Sciatic nerve (tissue), 2 donors: ENCODE measurements around the gene PTPRG. TPM values are rescaled to one million over a fixed set of nuclear protein-coding genes. Genes with fewer than 3 reads are reported as not detected.

Source experiments
- ATAC-seq: fragments of 200-7000 bp; cut with Tn5 transposase; one replicate; pipeline ENCODE4 v1.9.1; 2020; ENCODE audit warnings: mild to moderate bottlenecking, moderate library complexity
- DNase-seq: peaks from one replicate; pipeline ENCODE4 v3.0.0-alpha.2; 2020; ENCODE audit warnings: low spot score
- intact Hi-C: fragments of 100-400 bp; cut with DNase I; formaldehyde crosslinking; loops from one replicate; pipeline ENCODE4 v1.14.2; 2022
- total RNA-seq: library from RNA; stranded (reverse); fragmentation: NEBNext Ultra II Directional; extraction: Animal tissue kit (Norgen Biotek cat#: 25700); gene quantifications from one replicate; pipeline ENCODE4 v1.2.1, GENCODE V29; 2021
- donor health status: DM: no; HTN: no; CAD: no.
- donor health status: DM: no; HTN: no; CAD: no.

PTPRG gene
- total RNA-seq, 1 donor from 2014 or later: 67.7 TPM

GRCh38 chr3:62051506-62051905 lies 490.1 kb downstream of the PTPRG start:
- intact Hi-C loops: no loop called here
- ATAC-seq (no peak), DNase-seq (no peak)

- DNase-seq: no peak
- intact Hi-C loops: no loop called here
- ATAC-seq: no peak
Measured at GRCh38 chr3:62052331-62052730, 491.0 kb downstream of the PTPRG start.

- DNase-seq (no peak), ATAC-seq (no peak)
- intact Hi-C loops: no loop called here
Measured at GRCh38 chr3:62056658-62057057, 495.3 kb downstream of the PTPRG start.

GRCh38 chr3:62057339-62058047 lies 496.1 kb downstream of the PTPRG start:
- intact Hi-C loops: no loop called here
- DNase-seq: no peak
- no peak for ATAC-seq

GRCh38 chr3:62065985-62066693 lies 504.8 kb downstream of the PTPRG start:
- intact Hi-C loops: no loop called here
- DNase-seq (no peak), ATAC-seq (no peak)

- DNase-seq (no peak), ATAC-seq (no peak)
- intact Hi-C loops: no loop called here
Measured at GRCh38 chr3:62068337-62068736, 507.0 kb downstream of the PTPRG start.

DNA sequence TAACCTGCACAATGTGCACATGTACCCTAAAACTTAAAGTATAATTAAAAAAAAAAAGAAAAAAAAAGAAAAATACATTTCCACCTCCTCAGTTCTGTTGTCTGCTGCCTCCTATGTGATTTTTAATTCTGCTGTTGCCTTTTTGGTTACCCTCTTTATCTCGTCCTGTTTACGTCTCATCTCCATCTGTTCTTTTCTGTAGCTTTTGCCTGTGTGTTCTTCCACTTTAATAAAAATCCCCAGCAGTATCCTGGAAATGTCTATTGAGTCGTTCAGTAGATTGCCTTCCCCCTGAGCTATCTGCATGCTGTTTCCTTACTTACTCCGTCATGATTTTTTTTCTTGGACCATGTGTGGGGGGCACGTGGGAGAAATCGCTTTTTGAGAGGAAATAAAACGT lies 509.5 kb downstream of the PTPRG start:
- ATAC-seq: no peak
- intact Hi-C loops: no loop called here
- no peak for DNase-seq

GRCh38 chr3:62073038-62073437 lies 511.7 kb downstream of the PTPRG start:
- intact Hi-C loops: no loop called here
- DNase-seq: no peak
- ATAC-seq: no peak

- intact Hi-C loops: no loop called here
- ATAC-seq (no peak), DNase-seq (no peak)
Measured at GRCh38 chr3:62084558-62084957, 523.2 kb downstream of the PTPRG start.

DNA sequence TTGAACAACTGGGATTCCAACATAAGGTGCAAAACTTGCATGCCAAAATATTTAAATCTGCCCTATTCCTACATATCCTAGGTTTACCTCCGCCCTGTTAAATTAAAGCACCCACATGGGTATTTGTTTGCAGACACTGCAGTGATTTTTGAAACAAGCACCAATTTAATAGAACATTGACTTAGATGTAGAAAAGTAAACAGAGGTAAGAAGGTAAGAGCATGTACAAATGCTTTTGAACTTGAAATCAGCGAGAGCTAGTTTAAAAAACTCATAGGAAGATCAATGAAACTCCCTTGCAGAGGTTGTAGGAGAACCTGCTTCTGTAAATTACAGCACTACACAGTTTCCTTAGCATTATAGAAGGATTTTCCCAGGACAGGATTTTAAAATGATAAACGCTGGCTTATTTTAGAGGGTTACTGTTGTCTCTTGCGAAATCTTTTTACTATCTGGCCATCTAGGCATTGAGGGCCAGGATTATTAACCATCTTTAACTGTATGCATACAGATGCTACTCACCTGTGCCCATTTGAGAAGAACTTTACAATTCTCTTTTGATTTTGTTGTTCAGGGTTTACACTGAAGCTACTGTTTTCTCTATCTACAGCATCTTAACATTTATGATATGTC lies 527.2 kb downstream of the PTPRG start:
- no peak for DNase-seq
- ATAC-seq: no peak
- intact Hi-C loops: no loop called here

DNA sequence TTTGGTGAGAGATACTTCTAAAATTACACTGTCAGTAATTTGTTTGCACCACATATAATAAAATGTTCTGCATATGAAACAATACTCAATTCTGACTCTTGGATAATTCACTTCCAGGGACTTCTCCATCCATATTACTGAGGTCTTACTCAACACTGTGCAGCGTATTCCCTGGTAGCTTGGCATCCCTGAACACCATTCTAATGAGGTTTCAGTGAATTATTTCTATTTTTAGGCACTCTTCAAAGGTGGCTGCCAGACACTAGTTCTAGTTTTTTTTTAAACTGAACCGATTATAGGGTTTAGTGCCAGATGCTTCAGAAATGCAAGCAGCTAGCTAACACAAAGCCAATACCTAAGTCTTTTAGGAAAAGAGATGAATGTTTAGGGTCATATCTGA lies 528.7 kb downstream of the PTPRG start:
- DNase-seq (no peak), ATAC-seq (no peak)
- intact Hi-C loops: no loop called here

DNA sequence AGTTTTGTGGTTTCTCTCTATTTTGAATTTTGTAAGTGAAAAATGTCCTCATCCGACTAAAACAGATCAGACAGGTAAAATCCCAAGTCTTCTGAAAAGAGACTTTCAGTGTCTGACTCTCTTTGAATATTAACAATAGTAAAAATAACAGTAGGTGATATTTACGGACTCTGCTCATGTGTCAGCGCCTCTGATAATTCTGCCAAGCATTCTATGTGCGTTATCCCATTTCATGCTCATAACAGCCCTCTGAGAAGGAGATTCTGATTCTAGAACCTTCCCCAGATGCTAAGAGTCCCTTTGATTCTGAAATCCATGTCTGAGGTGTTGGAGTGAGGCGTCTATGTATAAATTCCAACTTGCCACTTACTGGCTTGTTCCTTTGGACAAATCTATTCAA lies 529.1 kb downstream of the PTPRG start:
- ATAC-seq (no peak), DNase-seq (no peak)
- intact Hi-C loops: no loop called here

DNA sequence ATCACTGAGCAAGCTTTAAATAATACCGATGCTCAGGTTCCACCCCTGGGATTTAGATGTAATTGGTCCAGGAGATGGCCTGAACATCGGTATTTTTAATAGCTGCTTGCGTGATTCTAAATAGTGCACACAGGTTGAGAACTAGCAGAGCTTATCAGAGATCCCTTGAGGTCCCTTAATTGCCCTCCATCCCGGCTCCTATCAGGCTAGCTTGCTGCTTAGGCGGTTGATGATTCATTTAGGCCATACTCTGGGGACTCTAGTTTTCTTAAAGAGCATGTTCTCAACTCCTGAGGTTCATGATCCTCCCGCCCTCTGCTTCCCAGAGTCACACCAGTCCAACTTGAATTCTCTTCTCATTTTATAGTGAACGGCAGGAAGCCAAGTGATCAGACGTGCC lies 531.7 kb downstream of the PTPRG start:
- DNase-seq: no peak
- intact Hi-C loops: no loop called here
- ATAC-seq: no peak

GRCh38 chr3:62094461-62094860 lies 533.1 kb downstream of the PTPRG start:
- no peak for DNase-seq
- ATAC-seq: no peak
- intact Hi-C loops: no loop called here

DNA sequence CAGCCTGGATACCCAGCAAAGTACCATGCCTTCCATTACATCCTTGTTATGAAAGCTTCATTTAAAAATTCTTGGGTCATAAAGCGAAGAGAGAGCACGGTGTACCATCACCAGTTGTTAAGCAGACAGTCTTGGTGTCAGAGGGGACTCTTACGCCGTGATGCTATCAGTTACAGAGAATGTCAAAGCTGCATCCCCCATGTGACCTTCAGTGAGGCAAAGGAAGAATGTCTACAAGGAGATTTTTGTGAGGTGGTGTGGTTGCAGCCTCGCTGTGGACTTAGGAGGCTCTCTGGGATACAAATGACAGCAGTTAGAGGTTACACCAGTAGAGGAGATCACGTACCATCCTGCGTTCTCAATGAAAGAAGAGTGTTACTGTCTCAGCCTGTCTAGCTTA lies 533.7 kb downstream of the PTPRG start:
- ATAC-seq: no peak
- intact Hi-C loops: no loop called here
- DNase-seq: no peak

- ATAC-seq (no peak), DNase-seq (no peak)
- intact Hi-C loops: no loop called here
Measured at GRCh38 chr3:62095756-62096155, 534.4 kb downstream of the PTPRG start.

GRCh38 chr3:62096521-62096920 lies 535.1 kb downstream of the PTPRG start:
- DNase-seq (no peak), ATAC-seq (no peak)
- intact Hi-C loops: no loop called here

DNA sequence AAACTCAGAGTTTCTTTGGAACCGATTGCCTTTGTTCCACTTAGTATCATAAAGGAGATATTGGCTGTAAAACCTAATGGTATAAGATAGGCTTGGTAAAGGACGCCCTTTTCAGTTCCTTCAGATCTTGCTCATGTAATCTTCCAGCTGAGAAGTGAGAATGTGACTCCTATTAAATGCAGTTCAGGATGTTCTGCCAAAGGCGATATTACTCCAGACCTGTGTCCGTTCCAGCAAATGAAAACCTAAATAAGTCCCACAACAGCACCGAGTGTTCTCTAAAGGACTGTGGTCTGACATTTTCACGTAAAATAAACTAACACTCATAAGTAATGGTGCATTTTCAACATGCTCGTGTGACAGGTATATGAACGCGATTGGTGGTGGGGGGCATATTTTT lies 535.8 kb downstream of the PTPRG start:
- ATAC-seq: peak; percentile 70
- DNase-seq: no peak
- intact Hi-C loops: no loop called here

GRCh38 chr3:62098646-62099365 lies 537.4 kb downstream of the PTPRG start:
- ATAC-seq: no peak
- no peak for DNase-seq
- intact Hi-C loops: no loop called here
